ENCODE results near the gene ADAMTS9.

The ADAMTS9 gene, protein sequence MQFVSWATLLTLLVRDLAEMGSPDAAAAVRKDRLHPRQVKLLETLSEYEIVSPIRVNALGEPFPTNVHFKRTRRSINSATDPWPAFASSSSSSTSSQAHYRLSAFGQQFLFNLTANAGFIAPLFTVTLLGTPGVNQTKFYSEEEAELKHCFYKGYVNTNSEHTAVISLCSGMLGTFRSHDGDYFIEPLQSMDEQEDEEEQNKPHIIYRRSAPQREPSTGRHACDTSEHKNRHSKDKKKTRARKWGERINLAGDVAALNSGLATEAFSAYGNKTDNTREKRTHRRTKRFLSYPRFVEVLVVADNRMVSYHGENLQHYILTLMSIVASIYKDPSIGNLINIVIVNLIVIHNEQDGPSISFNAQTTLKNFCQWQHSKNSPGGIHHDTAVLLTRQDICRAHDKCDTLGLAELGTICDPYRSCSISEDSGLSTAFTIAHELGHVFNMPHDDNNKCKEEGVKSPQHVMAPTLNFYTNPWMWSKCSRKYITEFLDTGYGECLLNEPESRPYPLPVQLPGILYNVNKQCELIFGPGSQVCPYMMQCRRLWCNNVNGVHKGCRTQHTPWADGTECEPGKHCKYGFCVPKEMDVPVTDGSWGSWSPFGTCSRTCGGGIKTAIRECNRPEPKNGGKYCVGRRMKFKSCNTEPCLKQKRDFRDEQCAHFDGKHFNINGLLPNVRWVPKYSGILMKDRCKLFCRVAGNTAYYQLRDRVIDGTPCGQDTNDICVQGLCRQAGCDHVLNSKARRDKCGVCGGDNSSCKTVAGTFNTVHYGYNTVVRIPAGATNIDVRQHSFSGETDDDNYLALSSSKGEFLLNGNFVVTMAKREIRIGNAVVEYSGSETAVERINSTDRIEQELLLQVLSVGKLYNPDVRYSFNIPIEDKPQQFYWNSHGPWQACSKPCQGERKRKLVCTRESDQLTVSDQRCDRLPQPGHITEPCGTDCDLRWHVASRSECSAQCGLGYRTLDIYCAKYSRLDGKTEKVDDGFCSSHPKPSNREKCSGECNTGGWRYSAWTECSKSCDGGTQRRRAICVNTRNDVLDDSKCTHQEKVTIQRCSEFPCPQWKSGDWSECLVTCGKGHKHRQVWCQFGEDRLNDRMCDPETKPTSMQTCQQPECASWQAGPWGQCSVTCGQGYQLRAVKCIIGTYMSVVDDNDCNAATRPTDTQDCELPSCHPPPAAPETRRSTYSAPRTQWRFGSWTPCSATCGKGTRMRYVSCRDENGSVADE (N-terminal part only)

DNA sequence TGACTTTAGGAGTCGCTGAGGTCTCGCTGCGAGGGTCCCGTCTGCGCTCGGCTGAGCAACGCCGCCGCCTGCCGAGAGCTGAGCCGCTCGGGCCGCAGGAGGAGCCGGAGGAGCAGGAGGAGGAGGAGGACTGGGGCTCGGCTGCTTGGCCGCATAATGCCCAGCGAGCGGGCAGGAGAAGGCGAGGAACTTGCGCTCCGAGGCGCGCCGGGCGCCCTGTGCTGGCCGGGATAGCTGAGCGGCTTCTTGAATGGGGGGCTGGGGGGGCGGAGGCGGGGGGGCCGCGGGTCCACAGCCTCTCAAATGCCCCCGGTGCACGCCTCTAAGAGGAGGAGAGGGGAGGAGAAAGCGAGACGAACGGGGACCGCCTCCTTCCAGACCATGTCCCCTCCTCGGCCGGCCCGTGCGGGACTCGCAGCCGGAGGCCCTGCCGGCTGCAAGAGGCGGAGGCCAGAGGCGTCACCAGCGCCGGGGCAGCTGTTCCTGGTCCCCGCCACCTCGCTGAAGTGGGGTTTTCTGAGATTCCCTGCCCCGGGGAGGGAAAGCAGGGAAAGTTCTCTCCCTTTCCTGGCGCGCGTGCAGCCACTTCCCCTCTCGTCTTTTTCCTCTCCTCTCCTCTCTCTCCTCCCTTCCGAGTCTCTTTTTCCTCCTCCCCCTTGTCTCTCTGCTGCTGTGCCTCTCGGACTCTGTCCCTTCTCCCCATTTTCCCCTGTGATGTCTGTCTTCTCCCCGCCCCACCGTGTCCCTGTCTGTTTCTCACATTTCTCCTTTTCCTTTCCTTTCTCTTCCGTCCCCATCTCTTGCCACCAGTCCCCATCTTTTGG lies at the start of gene ADAMTS9:
Gene ADAMTS9 (minus strand): TSS at position 220 of the 824 bp plus-strand sequence. CDS start 343 bp downstream, outside the sequence.
- DNase-seq = no peak

DNA sequence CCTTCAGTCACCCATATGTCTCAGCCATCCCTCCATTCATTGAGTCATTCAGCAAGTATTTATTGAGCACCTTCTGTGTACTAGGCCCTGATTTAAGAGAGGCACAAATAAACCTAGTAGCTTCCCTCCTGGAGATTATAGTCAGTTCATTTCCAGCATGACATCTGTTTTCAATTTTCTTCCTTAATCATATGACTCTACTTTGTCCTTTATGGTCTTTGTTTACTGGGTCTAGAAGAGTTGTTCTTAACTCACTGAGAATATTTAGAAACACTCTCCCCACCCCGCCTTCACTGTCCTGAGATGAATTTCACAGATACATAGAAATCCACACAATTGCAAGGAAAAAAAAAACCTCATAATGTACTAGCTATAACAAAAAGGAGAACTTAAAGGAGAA lies 44.8 kb upstream of the ADAMTS9 start:
- DNase-seq = no peak

- DNase-seq = no peak
Observed at GRCh38 chr3:64730681-64731080, 42.9 kb upstream of the ADAMTS9 start.

- no peak for DNase-seq
Observed at GRCh38 chr3:64728994-64729393, 41.2 kb upstream of the ADAMTS9 start.

- DNase-seq = no peak
Observed at GRCh38 chr3:64728428-64728827, 40.6 kb upstream of the ADAMTS9 start.

GRCh38 chr3:64726414-64727090 lies 38.8 kb upstream of the ADAMTS9 start:
- DNase-seq = no peak

DNA sequence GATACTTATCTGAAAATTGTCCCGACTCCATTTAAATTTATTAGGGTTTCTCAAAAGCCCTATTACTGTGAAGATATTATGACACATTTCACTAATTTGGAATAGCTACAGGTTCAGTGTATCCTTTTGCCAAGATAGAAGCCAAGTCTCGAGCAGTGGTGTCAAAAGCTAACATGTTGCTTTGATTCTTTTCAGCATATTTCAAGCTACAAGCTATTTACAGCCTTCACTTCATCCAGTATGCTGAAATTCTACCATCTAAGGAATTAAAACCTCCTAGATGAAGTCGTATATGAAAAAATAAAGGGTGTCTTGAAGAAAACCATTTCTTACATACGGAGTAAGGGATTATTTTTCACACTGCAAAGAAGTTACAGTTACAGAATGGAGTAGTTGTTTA lies 31.2 kb upstream of the ADAMTS9 start:
- DNase-seq = no peak

DNA sequence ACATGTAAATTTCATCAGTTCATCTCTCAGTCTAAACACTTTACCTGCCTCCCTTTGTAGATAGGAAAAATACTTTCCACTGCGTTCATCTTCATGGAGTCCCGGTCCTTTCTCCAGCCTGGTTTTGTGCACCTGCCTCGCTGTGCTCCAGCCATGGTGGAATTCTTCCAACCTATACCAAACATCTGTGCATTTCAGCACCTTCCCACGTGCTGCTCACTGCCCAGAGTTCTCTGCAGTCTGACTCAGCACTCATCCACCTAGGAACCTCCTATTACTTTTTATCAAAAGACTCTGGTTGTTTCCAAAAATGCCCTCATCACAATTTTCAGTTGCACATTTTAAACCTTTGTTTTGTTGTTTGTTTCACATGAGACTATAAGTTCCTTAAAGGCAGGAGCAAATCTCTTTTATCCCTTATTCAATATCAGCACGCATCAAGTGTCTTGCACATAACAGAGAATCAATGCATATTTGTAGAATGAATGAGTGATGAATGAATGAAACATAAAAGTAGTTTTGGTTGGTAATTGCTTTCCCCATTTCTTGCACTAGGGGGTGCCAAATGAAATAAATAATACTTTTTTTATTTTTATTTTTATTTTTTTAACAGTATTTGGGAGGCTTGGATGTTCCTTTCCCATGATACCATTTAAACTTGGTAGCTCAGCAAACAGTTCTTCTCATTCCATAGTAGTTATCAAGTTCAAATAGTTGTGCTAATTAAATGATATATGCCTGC lies 30.2 kb upstream of the ADAMTS9 start:
- DNase-seq = no peak

DNA sequence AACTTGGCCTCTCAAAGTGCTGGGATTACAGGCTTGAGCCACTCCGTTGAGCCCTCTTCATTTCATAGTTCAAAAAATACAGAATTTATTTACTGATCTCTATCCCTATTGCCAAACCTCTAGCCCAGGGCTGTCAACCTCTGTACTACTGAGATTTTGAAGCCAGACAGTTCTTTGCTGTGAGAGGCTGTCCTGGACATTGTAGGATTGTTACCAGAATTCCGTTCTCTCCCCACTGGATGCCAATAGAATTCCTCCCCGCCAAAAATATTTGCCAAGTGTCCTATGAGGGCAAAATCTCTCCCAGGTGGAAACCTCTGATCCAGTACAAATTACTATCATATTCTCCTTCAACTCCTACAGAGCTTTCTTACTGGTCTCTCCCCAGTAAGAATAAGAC lies 29.6 kb upstream of the ADAMTS9 start:
- DNase-seq = no peak

- no peak for DNase-seq
Observed at GRCh38 chr3:64716110-64716710, 28.4 kb upstream of the ADAMTS9 start.

GRCh38 chr3:64715211-64715982 lies 27.6 kb upstream of the ADAMTS9 start:
- no peak for DNase-seq

DNA sequence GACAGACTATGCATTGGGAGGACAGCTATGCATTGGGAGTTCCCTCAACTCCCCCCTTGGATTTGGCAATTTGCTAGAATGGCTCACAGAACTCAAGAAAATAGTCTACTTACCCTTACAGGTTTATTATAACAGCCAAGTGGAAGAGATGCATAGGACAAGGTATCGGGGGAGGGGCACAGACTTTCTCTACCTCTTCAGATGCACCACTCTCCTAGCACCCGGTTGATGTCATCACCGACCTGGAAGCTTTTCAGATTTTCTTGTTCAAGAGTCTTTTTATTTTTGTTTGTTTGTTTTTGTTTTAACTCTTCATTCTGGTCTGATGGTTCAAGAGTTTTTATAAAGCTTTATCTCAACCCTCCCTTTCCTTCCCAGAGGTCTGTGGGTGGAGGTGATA lies 20.7 kb upstream of the ADAMTS9 start:
- no peak for DNase-seq

GRCh38 chr3:64705946-64706345 lies 18.1 kb upstream of the ADAMTS9 start:
- no peak for DNase-seq

GRCh38 chr3:64696896-64697295 lies 9.1 kb upstream of the ADAMTS9 start:
- DNase-seq = no peak

GRCh38 chr3:64694114-64694513 lies 6.3 kb upstream of the ADAMTS9 start:
- DNase-seq = no peak

DNA sequence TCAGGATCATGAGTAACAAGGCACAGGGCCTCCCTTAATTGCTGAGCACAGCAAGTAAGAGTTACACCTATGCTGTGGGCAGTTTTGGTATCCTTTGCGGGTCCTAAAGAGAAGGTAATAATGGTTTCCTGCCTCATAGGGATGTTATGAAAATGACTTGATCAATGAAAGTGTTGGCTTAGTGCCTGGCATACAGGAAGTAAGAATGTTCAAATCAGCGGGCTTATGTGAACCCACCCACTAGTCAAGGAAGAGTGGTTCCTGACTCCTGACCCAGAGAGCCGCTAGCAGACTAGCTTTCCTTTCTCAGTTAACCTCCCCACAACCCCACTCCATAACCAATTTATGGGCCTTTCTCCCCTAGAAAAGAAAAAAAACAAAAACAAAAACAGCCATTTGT lies 5.2 kb upstream of the ADAMTS9 start:
- DNase-seq = no peak

DNA sequence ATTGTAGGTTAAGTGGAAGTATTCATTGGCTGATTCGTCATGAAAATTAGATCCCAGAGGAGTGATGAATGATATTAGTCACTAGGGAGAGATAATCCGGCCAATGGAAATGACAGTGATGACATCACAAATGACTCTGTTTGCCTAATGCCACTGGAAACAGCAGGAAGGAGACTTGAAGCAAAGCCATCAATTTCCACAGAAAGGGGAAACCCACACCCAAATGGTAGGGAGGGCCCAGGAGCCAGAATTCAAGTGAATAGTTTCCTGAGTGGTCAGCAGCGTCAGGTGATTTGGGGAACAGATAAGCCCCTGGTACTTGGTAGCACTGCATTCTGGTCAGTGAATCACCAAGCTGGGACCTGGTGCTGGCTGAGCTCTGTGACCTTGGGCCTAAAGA lies 3.3 kb upstream of the ADAMTS9 start:
- no peak for DNase-seq

GRCh38 chr3:64687086-64687780 lies 567 bp downstream of the ADAMTS9 start:
- no peak for DNase-seq

- DNase-seq = no peak
Observed at GRCh38 chr3:64686446-64686908, 1.3 kb downstream of the ADAMTS9 start.

All from activated naive CD4-positive, alpha-beta T cell treated with Interleukin-2 at 50 U/mL for 16 hours (primary cell).